Measurements from ENCODE around the gene ADGRG2. TPM values are rescaled to one million over a fixed set of nuclear protein-coding genes. Genes with fewer than 3 reads are reported as not detected.
"Not testable (repeated sequence)": the region's sequence is repeated elsewhere in the genome, so short reads cannot be mapped to it uniquely, and the experiment has no call there.

ADGRG2 gene
- total and polyA plus RNA-seq, 8 donors = 0.30 to 2.6 (median 0.69) TPM

GRCh38 chrX:18983666-18984380, 138.4 kb downstream of the ADGRG2 start, which contains the start of gene PHKA2:
TSS of gene PHKA2 (minus strand) at chrX:18984114. CDS start at chrX:18983932, 182 bp downstream.
- intact Hi-C loops (cut with DNase I) = no loop called here
- peak; percentile 67 to 77 (median 73) for ATAC-seq
- Histone ChIP-seq H3K36me3 (no peaks in the 10 kb centered on the region), H3K27ac (peak within 1 kb of the TSS; percentile 86 to 93 (median 88)), H3K27me3 (no peaks in the 10 kb centered on the region), H3K4me1 (peaks cover 0 to 5% (median 0%) of the 10 kb centered on the region in 3 donors), H3K4me3 (peak within 1 kb of the TSS; percentile 40 to 61 (median 45)), H3K9me3 (no peaks in the 10 kb centered on the region)
- WGBS, 2 donors = 1 to 29% methylated on average over 49 to 64 of the region's 64 CpGs
- FAIRE-seq = no peak
- DNase-seq = peak in 5 of 6 donors; percentile 54 to 79 (median 70)
- TF ChIP-seq CTCF (IDR thresholded peaks at IDR 0.05) = no peak

DNA sequence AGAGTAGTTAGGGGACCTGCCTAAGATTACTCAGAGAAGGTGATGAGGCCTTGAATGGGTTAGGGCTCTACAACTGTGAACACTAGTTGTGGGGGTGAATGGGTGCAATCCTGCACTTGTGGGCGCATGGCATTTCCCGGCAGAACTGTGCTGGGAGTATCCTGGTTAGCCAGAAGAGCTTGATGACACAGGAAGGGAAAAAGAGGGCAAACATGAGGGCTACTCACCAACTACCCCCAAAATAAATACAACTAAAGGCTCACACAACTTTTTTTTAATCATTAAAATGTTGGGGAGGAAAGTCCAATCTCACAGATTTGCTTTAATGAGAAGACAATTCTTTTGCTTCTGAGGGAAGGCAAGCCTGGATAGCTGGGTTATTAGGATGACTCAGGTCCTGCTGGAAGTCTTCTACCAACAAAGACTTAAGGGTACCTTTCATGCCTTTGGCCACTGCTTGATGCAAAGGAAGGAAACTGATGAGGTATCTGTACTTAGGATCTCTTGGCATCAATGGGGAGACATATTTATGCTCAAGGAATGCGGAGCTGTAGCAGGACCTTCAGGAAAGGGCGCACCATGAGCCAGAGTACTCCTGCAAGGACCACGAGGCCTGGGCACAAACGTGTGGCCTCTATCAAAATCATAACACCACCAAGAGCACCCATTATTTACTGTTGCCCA, 141.0 kb downstream of the ADGRG2 start:
- DNase-seq (no peak), ATAC-seq (no peak), FAIRE-seq (no peak)
- Histone ChIP-seq H3K36me3 (no peaks in the 10 kb centered on the region), H3K4me1 (peaks cover 0 to 5% (median 0%) of the 10 kb centered on the region in 3 donors), H3K27ac (peak overlapping the region in 1 of 4 donors; percentile 33), H3K4me3 (no peak overlapping the region), H3K27me3 (no peaks in the 10 kb centered on the region), H3K9me3 (no peaks in the 10 kb centered on the region)
- intact Hi-C loops (cut with DNase I) = no loop called here
- 50 to 62% methylated on average over 6 of the region's 6 CpGs for WGBS, 2 donors
- no peak for TF ChIP-seq CTCF (IDR thresholded peaks at IDR 0.05)

GRCh38 chrX:18980262-18980661, 142.0 kb downstream of the ADGRG2 start:
- DNase-seq = peak in 1 of 6 donors; percentile 4
- H3K36me3 ChIP-seq; H3K9me3 ChIP-seq; H3K4me1 ChIP-seq; ATAC-seq; H3K27me3 ChIP-seq; FAIRE-seq; intact Hi-C loops (cut with DNase I): not testable (repeated sequence)
- 17 to 42% methylated on average over 6 of the region's 6 CpGs for WGBS, 2 donors
- Histone ChIP-seq H3K4me3 (peak overlapping the region in 1 of 4 donors; percentile 7), H3K27ac (peak overlapping the region in 2 of 4 donors; percentile 38 to 52)

GRCh38 chrX:18974993-18975392, 147.3 kb downstream of the ADGRG2 start:
- no peak overlapping the region for H3K4me3 ChIP-seq
- no peak overlapping the region for H3K27ac ChIP-seq
- ATAC-seq (no peak), DNase-seq (no peak), FAIRE-seq (no peak)
- no peaks in the 10 kb centered on the region for H3K27me3 ChIP-seq
- TF ChIP-seq CTCF (IDR thresholded peaks at IDR 0.05) = no peak
- no peaks in the 10 kb centered on the region for H3K36me3 ChIP-seq
- intact Hi-C loops (cut with DNase I) = no loop called here
- peaks cover 0 to 5% (median 0%) of the 10 kb centered on the region in 3 donors for H3K4me1 ChIP-seq
- H3K9me3 ChIP-seq = no peaks in the 10 kb centered on the region
- WGBS, 2 donors = 82 to 94% methylated on average over 7 of the region's 7 CpGs

- no peaks in the 10 kb centered on the region for H3K27me3 ChIP-seq
- peak; percentile 93 for FAIRE-seq
- no peaks in the 10 kb centered on the region for H3K9me3 ChIP-seq
- intact Hi-C loops (cut with DNase I) = no loop called here
- ATAC-seq = peak in 2 of 4 donors; percentile 50 to 58
- H3K36me3 ChIP-seq = no peaks in the 10 kb centered on the region
- H3K4me3 ChIP-seq = no peak overlapping the region
- TF ChIP-seq CTCF (IDR thresholded peaks at IDR 0.05) = no peak
- H3K27ac ChIP-seq = no peak overlapping the region
- DNase-seq = peak in 1 of 6 donors; percentile 24
- no peaks in the 10 kb centered on the region for H3K4me1 ChIP-seq
- 49% methylated on average over 7 of the region's 7 CpGs for WGBS, 2 donors
Observed at GRCh38 chrX:18973527-18974192, 148.6 kb downstream of the ADGRG2 start.
